Stimulated activated CD4-positive, alpha-beta T cell treated with anti-CD3 and anti-CD28 coated beads, Interleukin-15, amount 100 ng/mL, for 48 hours (primary cell): ENCODE measurements around the gene KLHL10.
"Not testable (repeated sequence)": the region's sequence is repeated elsewhere in the genome, so short reads cannot be mapped to it uniquely, and the experiment has no call there.

Experiments
- DNase-seq, 2 donors: peaks; one replicate each; pipeline ENCODE4 v3.0.0-alpha.2; 2020; ENCODE audit warnings: low read depth in 2 of 2

KLHL10 gene

DNA sequence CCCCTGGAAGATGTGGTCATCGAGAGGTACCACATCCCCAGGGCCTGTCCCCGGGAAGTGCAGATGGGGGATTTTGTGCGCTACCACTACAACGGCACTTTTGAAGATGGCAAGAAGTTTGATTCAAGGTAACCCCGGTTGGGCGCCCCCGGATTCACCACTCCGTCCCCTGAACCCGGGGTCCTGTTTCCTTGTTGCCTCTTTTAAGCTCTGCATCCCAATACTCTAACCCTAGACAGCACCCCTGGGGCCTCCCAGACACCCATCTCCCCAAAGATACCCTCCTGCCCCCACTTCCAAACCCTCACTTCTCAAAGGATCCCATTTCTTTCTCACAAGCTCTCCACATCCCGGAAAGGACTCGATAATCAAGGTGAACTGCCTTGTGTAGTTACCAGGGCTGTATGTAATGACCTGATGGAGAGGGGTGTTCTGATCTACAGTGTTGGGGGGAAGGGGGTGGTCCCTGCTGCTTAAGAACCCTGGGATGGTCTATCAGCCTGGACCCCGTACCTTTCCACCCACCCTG lies 24.4 kb upstream of the KLHL10 start:
- no peak for DNase-seq

DNA sequence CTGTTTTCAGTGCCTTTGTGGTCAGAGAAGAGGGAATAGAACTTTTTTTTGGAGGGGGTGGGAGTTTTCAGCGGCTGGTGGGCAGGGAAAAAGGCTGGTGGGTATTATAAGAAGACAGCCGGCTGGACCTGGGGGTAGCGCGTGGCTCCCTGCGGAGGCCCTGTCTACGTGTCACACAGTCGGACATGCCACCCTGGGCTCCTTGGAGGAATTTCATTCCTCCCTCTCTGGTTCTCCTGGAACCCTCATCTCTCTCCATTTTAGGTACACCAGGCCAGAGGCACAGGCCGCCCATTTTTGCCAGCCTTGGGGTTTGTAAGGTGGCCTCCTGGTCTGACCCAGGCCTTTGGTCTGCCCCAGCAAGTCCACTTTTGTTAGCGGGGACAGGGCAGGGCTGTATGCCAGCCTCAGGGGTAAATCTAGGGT lies 23.9 kb upstream of the KLHL10 start:
- no peak for DNase-seq

DNA sequence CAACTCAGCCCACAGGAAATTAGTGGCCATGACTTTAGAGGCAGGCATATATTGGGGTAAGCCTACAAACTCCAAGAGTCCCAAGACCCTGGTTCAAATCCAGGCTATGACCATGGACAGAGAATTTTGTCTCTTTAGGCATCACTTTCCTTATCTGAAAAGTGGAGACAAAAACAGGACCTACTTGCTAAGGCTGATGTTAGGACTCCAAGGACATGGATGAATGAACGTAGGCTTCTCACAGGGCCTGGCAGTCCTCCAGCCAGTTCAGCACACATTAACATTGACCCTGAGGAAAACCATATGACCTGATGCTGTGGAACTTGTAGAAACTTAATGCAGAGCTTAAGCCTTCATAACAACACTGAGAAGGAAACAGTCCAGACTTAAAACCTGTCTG lies 23.4 kb upstream of the KLHL10 start:
- no peak for DNase-seq

DNA sequence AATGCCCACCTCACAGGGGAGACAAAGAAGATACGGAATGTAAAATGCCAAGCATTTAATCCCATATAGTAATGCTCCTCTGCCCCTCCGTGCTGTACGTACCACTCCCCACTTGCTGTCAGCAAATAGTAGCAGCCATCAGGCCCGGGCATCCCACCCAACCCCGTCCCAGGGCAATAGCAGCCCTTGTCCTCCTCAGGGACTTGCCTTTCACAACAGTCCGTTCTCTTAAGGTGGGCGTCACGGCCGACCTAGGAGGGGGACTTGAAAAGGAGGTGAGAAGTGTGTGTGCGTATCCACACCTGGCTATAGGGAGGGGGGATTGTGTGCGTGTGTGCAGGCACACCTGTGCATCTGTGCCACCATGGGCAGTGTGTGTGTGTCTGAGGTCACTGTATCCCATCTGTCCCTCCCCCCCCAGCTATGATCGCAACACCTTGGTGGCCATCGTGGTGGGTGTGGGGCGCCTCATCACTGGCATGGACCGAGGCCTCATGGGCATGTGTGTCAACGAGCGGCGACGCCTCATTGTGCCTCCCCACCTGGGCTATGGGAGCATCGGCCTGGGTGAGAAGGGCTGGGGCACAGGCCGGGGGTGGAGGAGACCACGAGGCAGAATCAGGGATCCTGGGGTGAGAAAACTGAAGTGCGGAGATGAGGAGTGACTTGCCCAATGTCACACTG lies 20.8 kb upstream of the KLHL10 start:
- DNase-seq, result no peak

DNA sequence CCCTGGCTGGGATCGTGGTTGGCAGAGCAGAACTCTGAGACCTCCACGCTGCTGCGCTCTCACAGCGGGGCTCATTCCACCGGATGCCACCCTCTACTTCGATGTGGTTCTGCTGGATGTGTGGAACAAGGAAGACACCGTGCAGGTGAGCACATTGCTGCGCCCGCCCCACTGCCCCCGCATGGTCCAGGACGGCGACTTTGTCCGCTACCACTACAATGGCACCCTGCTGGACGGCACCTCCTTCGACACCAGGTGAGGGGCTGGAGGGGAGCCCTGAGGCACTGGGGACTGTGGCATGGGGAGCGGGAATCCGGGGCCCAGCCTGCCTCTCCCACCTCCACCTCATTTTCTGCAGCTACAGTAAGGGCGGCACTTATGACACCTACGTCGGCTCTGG lies 19.6 kb upstream of the KLHL10 start:
- DNase-seq, result no peak

DNA sequence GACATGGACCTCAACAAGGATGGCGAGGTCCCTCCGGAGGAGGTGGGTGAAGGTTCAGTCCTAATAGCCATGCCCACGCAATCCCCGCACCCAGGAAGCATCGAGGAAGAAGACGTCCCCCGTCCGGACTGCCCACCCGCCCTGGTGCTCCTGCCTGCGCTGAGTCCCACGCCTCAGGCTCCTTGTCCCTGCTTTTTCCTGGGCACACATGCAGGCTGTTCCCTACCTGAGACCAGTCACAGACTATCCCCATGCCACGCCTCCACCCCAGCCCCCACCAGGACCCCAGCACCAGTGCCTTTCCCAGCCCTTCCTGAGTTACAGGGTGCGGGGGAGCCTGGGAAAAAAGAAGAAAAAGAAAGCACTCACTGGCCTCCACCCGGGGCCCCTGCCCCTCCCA lies 15.8 kb upstream of the KLHL10 start:
- DNase-seq, result no peak

DNA sequence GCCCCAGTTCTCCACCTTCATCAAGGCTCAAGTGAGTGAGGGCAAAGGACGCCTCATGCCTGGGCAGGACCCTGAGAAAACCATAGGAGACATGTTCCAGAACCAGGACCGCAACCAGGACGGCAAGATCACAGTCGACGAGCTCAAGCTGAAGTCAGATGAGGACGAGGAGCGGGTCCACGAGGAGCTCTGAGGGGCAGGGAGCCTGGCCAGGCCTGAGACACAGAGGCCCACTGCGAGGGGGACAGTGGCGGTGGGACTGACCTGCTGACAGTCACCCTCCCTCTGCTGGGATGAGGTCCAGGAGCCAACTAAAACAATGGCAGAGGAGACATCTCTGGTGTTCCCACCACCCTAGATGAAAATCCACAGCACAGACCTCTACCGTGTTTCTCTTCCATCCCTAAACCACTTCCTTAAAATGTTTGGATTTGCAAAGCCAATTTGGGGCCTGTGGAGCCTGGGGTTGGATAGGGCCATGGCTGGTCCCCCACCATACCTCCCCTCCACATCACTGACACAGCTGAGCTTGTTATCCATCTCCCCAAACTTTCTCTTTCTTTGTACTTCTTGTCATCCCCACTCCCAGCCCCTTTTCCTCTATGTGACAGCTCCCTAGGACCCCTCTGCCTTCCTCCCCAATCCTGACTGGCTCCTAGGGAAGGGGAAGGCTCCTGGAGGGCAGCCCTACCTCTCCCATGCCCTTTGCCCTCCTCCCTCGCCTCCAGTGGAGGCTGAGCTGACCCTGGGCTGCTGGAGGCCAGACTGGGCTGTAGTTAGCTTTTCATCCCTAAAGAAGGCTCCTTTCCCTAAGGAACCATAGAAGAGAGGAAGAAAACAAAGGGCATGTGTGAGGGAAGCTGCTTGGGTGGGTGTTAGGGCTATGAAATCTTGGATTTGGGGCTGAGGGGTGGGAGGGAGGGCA lies 15.1 kb upstream of the KLHL10 start:
- no peak for DNase-seq

DNA sequence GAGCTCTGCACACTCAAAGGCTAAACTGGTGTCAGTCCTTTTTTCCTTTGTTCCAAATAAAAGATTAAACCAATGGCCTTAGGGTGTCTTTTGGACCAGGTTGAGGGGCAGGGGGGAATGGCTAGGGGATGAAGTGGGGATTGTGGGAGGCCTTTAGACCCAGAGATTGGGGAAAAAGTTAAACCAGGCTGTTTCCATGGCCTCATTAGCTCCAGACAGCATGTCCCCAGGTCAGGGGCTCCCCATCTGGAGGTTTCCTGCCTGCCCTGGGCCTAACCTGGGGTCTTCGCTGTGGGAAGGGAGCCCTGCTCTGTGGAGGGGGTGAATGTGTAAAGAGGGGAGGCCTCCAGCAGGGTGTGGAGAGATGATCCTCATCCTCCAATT lies 14.5 kb upstream of the KLHL10 start:
- DNase-seq, result no peak

DNA sequence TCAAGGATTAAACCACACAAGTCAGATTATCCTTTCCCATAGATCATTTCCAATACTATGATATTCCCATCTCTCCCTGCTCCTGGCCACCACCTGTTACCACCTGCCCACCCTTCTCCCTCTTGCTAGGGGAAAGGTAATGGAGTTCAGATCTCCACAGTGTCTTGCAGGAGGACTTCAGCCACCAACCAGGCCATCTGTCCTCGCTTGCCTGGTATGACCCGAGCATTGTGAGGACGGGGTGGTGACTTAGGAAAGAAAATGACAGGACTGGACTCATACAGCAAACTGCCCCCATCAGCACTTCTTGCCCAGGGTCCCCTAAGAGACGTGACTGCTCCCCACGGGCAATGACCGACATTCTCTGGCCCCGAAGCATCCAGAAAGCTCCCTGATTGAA lies 14.0 kb upstream of the KLHL10 start:
- no peak for DNase-seq

DNA sequence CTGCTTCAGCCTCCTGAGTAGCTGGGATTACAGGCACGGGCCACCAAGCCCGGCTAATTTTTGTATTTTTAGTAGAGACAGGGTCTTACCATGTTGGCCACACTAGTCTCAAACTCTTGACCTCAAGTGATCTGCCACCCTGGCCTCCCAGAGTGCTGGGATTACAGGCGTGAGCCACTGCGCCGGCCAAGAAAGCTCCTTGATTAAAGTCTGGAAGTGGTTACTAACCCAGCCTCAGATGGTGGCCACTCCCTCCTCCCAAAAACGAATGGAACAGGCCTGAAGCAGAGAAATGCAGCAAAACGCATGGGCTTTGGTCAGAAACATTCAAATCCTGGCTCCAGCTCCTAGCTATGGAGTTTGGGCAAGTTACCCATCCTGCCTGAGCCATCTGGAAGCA lies 13.5 kb upstream of the KLHL10 start:
- no peak for DNase-seq

DNA sequence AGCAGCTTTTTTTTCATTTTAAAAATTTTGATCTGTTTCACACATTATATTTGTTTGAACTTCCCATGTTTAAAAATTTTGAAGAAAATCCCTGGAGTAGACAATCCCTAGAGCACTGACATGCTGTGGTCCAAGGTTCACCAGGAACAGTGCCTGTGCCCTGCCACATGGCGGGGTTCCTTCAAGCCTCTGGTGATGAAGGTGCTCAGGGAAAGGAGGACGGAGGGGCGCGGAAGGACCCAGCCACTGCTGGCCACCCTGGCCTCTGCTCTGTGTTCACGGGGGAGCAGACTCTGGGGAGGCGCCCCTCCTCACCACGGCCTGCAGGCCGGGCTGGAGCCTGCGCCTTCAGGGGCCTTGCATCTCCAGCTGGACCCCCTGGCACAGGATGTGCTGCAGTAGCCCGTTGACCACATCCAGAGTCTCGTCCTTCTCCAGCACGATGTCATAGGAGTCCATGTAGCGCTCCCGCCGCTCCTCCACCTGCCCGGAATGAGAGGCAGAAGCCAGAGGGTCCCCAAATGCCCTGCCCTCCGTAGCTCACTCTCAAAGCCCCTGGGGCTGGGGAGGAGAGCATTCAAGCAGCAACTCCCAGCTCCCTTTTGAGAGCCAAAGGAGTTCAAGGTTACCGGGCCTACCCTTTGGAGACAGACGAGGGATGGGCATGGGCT lies 12.3 kb upstream of the KLHL10 start:
- no peak for DNase-seq

DNA sequence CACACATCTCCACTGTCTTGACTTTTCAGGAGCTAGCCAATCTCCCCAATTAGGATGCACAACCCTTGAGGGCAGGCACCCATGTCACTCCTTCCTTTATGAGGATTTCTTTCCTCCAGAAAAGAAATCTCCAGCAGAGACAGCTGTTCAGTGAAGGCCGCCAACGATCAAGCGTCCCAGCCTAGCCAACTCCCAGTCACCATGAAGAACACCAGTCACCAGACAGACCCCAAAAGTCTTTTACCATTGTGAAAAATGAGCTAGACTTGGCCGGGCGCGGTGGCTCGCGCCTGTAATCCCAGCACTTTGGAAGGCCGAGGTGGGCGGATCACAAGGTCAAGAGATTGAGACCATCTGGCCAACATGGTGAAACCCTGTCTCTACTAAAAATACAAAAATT lies 7.7 kb upstream of the KLHL10 start:
- not testable (repeated sequence) for DNase-seq

DNA sequence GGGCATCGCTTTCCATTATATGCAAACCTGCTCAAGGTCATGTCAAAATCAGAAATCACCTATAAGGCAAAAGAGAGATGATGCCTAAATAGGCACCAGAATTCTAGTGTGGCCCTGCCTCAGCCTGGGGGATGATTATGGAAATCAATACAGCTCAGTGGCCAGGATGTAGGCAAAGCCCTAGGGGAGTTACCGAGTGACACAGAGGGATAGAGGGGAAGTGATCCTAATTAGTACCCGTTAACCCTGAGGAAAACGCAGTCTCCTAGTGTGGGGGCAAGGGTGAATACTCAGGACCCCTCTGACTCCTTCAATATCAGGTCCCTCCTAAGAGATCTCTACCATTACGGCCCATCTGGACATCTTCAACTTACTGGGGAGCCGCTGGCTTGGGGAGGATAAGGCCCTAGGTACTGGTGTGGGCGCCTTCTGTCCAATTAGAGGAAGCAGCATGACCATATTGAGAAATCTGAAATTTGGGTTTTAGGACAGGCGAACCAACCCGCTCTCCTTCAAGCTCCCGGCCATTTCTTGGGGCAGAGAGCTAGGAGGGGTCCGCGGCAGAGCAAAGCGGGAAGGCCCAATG lies 2.3 kb upstream of the KLHL10 start:
- DNase-seq, result no peak

DNA sequence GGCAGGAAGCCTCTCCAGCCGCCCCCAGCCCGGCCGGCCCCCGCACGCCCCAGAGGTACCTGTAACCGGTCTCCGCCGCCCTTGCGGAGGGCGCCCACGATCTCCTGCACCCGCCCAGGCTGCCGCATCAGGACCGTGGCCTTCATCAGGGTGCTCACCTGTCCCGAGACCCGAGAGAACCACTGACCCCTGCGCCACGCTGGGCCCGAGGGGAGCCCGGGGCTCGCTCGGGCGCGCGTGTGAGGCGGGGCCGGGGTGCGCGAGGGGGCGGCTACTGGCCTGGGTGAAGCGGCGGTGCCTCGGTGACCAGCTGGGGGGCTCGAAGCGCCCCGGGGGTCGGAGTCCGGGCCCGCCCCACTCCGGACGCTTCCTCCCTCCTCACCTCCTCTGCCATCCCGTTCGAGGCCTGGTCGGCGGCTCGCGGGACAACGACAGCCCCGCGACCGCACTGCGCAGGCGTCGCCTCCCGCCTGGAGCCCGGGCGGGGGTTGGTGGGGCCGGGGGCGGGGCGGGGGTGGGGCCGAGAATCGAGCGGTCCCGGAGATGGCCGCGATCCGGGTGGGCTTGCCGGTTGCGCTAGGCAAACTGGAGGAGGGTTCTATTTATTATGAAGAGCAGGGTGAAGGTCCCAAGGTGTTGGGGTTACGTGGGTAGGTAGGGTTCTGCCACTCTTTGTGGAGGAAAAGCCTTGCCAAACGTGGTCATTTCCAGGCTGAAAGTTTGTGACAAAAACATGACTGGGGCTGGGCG lies 1.6 kb upstream of the KLHL10 start, which contains the start of gene NT5C3B:
Gene NT5C3B (minus strand): TSS at position 433 of the 750 bp plus-strand sequence. CDS start 39 bp downstream, at position 394.
- DNase-seq, result peak in 1 of 2 donors; percentile 39

DNA sequence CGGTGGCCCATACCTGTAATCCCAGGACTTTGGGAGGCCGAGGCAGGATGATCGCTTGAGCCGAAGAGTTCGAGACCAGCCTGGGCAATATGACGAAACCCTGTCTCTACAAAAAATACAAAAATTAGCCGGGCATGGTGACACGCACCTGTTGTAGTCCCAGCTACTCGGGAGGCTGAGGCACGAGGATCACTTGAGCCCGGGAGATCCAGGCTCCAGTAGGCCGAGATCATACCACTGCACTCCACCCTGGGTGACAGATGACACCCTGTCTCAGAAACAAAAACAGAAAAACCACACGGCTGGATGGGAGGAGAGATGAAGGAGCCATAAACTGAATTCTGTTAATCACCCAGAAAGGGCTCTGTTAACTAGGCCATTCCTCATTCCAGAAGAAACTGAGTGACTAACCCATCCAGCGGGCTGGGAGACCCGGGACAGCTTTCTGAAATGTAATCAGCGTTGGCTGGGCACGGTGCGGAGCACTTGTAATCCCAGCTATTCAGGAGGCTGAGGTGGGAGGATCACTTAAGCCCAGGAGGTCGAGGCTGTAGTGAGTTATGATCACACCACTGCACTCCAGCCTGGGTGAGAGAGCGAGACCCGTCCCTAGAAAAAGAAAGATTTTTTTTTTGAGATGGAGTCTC lies 952 bp upstream of the KLHL10 start:
- no peak for DNase-seq

DNA sequence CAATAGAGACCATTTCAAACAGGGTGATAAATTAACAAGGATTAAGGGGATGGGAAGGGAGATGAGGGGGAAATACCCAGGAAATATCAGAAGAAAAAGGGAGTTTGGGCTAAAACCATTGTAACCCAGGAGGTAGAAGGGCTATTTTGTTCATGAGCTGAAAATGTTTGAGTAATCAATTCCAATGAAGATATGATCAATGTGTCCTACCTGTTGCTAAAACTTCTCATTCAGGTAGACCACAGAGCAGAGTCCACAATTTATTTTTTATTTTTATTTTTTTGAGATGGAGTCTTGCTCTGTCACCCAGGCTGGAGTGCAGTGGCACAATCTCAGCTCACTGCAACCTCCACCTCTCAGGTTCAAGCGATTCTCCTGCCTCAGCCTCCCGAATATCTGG lies 1.8 kb downstream of the KLHL10 start:
- DNase-seq, result not testable (repeated sequence)

DNA sequence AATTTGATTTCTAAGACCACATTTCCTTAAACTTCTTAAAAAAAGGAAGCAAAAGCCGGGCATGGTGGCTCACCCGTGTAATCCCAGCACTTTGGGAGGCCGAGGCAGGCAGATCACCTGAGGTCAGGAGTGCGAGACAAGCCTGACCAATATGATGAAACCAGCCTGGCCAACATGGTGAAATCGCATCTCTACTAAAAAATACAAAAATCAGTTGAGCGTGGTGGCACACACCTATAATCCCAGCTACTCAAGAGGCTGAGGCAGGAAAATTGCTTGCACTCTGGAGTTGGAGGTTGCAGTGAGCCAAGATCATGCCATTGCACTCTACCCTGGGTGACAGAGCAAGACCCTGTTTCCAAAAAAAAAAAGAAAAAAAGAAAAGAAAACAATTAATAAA lies 3.2 kb downstream of the KLHL10 start:
- DNase-seq, result not testable (repeated sequence)

DNA sequence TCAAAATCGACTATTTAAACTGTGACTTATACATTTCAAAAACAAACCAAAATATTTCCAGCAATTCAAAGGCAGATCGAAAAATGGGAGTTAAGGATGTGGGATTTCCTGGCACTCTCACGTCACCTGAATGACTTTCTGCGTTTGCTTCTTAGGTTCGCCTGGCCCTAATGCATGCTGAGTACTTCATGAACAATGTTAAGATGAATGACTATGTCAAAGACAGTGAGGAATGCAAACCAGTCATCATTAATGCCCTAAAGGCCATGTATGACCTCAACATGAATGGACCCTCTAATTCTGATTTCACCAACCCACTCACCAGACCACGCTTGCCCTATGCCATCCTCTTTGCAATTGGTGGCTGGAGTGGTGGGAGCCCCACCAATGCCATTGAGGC lies 7.3 kb downstream of the KLHL10 start:
- DNase-seq, result no peak

DNA sequence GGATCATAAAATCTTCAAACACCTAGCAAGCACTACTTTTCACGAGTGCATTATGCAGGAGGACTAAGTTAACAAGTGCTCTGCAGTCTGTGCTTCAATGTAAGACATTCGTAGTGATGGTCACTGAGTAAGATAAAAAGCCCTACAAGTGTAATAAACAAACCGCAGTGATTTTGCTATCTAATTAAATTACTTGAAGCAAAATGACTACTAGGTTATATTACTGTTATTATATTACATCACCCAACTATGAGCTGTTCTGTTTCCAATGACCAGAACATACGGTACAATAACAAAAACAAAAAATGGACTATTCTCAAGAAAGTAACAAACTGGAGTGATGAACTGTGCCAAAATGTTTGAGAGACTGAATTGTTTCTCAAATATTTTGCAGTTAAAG lies 11.2 kb downstream of the KLHL10 start:
- DNase-seq, result no peak

DNA sequence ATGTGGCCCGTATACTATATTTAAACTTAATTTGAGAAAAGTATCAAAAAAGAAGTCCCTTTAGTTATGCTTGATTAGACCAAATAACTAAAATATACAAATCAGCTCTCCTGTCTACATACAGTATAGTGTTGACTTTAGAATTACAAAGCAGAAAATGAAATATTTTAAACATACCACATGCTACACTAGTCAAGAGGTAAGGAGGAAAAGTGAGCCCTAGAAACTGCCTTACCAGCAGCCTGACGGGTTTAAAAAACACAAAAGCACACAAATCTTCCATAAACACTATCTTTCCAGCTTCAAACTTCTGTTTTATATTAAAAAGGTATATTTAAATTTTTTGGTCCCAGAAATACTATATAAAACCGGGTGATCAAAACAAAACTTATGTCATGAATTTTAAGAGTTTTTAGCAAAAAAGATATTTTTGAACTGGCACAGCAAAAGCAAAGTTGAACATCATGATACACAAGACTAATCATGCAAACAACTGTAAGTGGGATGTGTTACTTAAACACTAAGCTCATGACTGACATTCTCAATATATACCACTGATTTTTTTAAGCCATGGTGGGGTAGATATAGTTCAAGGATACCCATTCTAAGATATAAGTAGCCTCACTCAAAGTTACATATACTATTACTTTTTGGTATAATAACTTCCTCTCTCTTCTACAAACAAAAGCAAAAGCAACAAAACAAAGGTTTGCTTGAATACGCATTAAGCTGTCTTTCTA lies 11.8 kb downstream of the KLHL10 start:
- no peak for DNase-seq
